Measurements from ENCODE around the gene MFSD1.

The MFSD1 gene

DNA sequence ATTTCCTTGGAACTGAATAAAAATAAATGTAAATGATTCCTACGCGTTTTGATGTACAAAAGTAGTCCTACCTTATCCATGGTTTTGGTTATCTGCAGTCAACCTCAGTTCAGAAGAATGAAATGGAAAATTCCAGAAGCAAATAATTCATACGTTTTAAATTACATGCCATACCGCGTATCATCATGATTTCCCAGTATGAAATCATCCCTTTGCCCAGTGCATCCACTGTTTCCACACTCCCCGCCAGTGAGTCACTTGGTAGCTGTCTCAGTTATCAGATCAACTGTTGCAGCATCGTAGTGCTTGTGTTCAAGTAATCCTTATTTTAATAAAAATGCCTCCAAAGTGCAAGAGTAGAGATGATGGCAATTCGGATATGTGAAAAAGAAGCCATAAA is 9.1 kb upstream of the MFSD1 start:
- H3K4me3 ChIP-seq (ENCODE audit: low read depth, low read length), result no peak overlapping the region
- TF ChIP-seq, protein P1, sequence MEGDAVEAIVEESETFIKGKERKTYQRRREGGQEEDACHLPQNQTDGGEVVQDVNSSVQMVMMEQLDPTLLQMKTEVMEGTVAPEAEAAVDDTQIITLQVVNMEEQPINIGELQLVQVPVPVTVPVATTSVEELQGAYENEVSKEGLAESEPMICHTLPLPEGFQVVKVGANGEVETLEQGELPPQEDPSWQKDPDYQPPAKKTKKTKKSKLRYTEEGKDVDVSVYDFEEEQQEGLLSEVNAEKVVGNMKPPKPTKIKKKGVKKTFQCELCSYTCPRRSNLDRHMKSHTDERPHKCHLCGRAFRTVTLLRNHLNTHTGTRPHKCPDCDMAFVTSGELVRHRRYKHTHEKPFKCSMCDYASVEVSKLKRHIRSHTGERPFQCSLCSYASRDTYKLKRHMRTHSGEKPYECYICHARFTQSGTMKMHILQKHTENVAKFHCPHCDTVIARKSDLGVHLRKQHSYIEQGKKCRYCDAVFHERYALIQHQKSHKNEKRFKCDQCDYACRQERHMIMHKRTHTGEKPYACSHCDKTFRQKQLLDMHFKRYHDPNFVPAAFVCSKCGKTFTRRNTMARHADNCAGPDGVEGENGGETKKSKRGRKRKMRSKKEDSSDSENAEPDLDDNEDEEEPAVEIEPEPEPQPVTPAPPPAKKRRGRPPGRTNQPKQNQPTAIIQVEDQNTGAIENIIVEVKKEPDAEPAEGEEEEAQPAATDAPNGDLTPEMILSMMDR (IDR thresholded peaks at IDR 0.05; ENCODE audit: low read depth, low read length, missing control alignments), result no peak
- no peak for DNase-seq (ENCODE audit: low read depth)

DNA sequence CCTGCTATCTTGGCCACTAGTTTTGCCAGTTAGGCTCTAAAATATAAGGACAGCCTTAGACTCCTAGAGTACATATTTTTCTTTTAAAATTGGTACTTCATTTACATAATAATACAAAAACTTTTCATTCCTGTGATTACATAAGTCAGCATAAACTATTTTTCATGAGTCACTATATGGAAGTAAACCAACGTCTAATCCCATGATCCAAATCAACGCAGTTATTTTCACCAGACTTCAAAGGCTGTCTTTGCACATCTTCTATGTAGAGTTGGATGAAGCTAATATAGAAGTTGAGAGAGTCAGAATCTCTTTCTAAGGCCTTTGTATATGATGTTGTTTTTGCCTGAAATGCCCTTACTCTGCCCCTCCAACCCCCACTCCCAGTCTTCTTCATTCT is 7.6 kb upstream of the MFSD1 start:
- no peak for DNase-seq (ENCODE audit: low read depth)
- H3K4me3 ChIP-seq (ENCODE audit: low read depth, low read length), result no peak overlapping the region
- TF ChIP-seq, protein P1 (IDR thresholded peaks at IDR 0.05; ENCODE audit: low read depth, low read length, missing control alignments), result no peak

DNA sequence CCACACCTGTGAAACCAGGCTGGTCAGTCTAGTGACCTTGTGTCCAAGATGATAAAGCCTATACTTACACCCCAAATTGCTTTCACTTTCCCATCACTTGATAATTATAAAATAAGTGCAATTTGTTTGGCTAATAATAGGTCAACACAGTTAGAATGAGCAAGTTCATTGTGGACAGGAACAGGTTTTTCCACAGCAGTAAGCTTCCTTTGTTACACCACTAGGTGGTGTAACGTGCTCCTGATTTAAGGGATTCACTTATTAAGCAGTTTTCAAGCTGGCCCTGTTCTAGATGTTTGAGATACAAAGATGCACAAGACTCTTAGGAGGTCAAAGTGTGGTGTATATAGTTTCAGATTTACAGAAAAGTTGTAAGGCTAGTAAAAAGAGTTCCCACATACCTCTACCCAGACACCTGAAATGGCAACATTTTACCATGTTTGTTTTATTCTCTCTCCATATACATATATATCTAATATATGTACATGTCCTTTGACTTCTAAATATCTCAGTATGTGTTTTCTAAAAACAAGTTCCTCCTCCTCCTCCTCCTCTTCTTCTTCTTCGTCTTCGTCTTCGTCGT is 6.8 kb upstream of the MFSD1 start:
- no peak overlapping the region for H3K4me3 ChIP-seq (ENCODE audit: low read depth, low read length)
- peak; percentile 12 for DNase-seq (ENCODE audit: low read depth)
- TF ChIP-seq, protein P1 (IDR thresholded peaks at IDR 0.05; ENCODE audit: low read depth, low read length, missing control alignments), result peak; percentile 67

DNA sequence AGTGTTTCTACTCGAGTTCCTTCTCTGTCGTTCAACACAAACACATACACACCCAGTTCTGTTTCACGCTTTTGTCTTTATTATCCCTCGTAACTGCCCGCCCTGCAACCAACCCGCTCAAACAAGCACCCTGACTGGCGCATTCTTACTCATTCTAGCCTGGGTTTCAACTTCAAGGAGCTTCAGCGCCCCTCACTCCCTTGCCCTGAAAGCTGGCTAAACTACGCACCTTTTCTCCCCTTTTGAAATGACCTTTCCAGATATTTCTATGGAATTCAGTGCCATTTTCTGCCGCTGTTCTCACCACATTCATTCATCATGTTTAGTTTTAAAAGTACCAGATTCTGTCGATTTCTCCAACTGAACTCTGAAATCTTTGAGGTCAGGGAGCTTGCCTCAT is 653 bp upstream of the MFSD1 start:
- no peak for DNase-seq (ENCODE audit: low read depth)
- H3K4me3 ChIP-seq (ENCODE audit: low read depth, low read length), result peak overlapping the region; percentile 89
- TF ChIP-seq, protein P1 (IDR thresholded peaks at IDR 0.05; ENCODE audit: low read depth, low read length, missing control alignments), result no peak

DNA sequence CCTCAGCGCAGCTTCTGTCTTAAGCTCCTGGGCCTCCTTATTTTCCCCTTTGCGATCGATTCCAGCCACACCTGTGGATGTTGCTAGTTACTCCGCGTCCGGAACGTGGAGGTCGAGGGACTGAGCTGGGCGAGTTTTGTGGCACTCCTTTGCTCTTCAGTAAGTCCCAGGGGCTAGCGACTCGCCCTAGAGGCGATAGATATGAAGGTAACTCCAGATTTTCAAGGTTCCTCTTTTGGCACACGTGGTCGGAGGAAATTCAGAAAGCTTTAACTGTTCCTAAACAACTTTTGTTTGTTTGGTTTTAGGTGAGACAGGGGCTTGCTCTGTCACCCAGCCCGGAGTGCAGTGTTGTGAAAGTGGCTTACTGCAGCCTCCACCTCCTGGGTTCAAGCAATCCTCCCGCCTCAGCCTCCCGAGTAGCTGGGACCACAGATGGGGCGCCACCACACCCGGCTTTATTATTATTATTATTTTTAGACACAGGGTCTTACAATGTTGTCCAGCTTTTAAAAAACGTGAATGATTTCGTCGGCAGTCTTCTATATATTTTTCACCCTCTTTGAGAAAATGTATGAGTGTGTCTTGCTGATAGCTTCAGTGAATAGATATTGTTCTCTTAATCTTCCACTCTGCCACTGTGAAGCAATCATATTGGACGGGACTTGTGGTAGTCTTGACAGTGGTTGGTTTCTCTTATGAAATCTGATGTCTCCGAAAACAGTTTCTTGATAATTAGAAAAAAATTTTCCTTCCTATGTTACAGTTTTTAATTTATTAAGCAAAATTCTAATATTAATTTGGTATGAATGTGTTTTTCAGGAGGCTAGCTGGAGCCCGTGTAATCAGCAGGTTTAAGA is 785 bp downstream of the MFSD1 start:
- no peak for DNase-seq (ENCODE audit: low read depth)
- peak overlapping the region; percentile 89 for H3K4me3 ChIP-seq (ENCODE audit: low read depth, low read length)
- TF ChIP-seq, protein P1 (IDR thresholded peaks at IDR 0.05; ENCODE audit: low read depth, low read length, missing control alignments), result no peak

DNA sequence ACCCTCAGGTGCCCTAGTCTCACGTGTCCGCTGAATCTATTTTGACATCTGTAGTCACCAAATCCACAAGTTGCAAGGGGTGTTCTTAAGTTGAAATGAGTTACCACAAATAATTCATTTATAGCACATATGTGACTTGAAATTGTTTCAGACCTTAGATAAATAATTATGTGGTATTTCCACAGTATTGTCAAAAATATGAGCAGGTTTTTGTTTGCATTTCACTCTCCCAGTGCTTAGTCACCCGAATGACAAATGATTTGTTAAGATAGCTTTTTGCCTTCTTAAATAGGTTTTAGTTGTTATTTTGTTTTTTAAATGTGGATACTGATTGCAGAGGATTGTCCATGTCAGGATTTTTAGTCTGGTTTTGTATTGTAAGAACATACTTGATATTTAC is 2.6 kb downstream of the MFSD1 start:
- no peak for DNase-seq (ENCODE audit: low read depth)
- H3K4me3 ChIP-seq (ENCODE audit: low read depth, low read length), result no peak overlapping the region
- TF ChIP-seq, protein P1 (IDR thresholded peaks at IDR 0.05; ENCODE audit: low read depth, low read length, missing control alignments), result no peak
